HEK293 (cell line): ENCODE data around the gene PARD3.

Experiments
- CTCF ChIA-PET: fragments of 350-600 bp; formaldehyde crosslinking; extraction: SDS; loops from one replicate; lab custom pipeline; 2021; ENCODE audit warnings: antibody characterized with exemption; lab: Yijun Ruan, JAX
- POLR2A ChIA-PET: fragments of 300-600 bp; formaldehyde crosslinking; extraction: SDS; loops from one replicate; lab custom pipeline; 2020; ENCODE audit warnings: antibody characterized with exemption, inconsistent platforms; lab: Yijun Ruan, JAX
- H3K27ac ChIP-seq: fragments of 200-500 bp; sonication (Bioruptor generic); 2 replicates; pipeline ENCODE4 v1.5.1; 2014; ENCODE audit warnings: low read depth, low read length, control low read depth, inconsistent platforms; ENCODE audit errors: extremely low read depth
- H3K36me3 ChIP-seq, 2 experiments: fragments of 200-500 bp in 1 of 2; sonication (Bioruptor generic) in 1 of 2; 1 replicate in 1 of 2; 2 replicates in 1 of 2; pipeline ENCODE4 v1.5.1; 2014 to 2017; ENCODE audit warnings: inconsistent platforms in 2 of 2, low read length in 2 of 2; ENCODE audit not compliant: control insufficient read depth in 2 of 2, insufficient read depth in 1 of 2
- H3K4me1 ChIP-seq: fragments of 200-500 bp; sonication (Bioruptor generic); 2 replicates; pipeline ENCODE4 v1.5.1; 2014; ENCODE audit warnings: mild to moderate bottlenecking, low read length, inconsistent platforms; ENCODE audit not compliant: control insufficient read depth, insufficient read depth
- H3K4me3 ChIP-seq: 2 replicates; pipeline ENCODE4 v1.5.1; 2011; ENCODE audit warnings: low read depth, mild to moderate bottlenecking, control low read depth, low read length, moderate library complexity
- H3K9me3 ChIP-seq: fragments of 200-500 bp; sonication (Bioruptor generic); 2 replicates; pipeline ENCODE4 v1.5.1; 2014; ENCODE audit warnings: low read depth, low read length, inconsistent platforms; ENCODE audit not compliant: control insufficient read depth, insufficient read depth
- ATF2 ChIP-seq: fragments of 450-650 bp; formaldehyde crosslinking; IDR thresholded peaks from 2 replicates; pipeline ENCODE4 v1.5.1; 2016; ENCODE audit warnings: missing biosample characterization, missing genetic modification characterization, low read depth
- GLI2 ChIP-seq: fragments of 450-650 bp; formaldehyde crosslinking; IDR thresholded peaks from 2 replicates; pipeline ENCODE4; 2017; ENCODE audit warnings: missing biosample characterization, missing genetic modification characterization, low read depth, borderline replicate concordance
- KLF1 ChIP-seq: fragments of 450-650 bp; formaldehyde crosslinking; IDR thresholded peaks from 2 replicates; pipeline ENCODE4 v1.5.1; 2016; ENCODE audit warnings: missing biosample characterization, missing genetic modification characterization
- KLF8 ChIP-seq: fragments of 450-650 bp; formaldehyde crosslinking; IDR thresholded peaks from 2 replicates; pipeline ENCODE4 v1.5.1; 2016; ENCODE audit warnings: missing biosample characterization, missing genetic modification characterization
- OVOL3 ChIP-seq: fragments of 450-650 bp; formaldehyde crosslinking; IDR thresholded peaks from 2 replicates; pipeline ENCODE4 v1.5.1; 2016; ENCODE audit warnings: missing biosample characterization, missing genetic modification characterization
- SCRT2 ChIP-seq: fragments of 450-650 bp; formaldehyde crosslinking; IDR thresholded peaks from 2 replicates; pipeline ENCODE4 v1.5.1; 2016; ENCODE audit warnings: missing biosample characterization, missing genetic modification characterization
- SP7 ChIP-seq: fragments of 450-650 bp; formaldehyde crosslinking; IDR thresholded peaks from 2 replicates; pipeline ENCODE4 v1.5.1; 2016; ENCODE audit warnings: missing biosample characterization, missing genetic modification characterization
- TSHZ1 ChIP-seq: fragments of 450-650 bp; formaldehyde crosslinking; IDR thresholded peaks from 2 replicates; pipeline ENCODE4 v1.5.1; 2016; ENCODE audit warnings: missing biosample characterization, missing genetic modification characterization, borderline replicate concordance
- YY2 ChIP-seq: fragments of 450-650 bp; formaldehyde crosslinking; IDR thresholded peaks from 2 replicates; pipeline ENCODE4 v1.5.1; 2016; ENCODE audit warnings: missing biosample characterization, missing genetic modification characterization
- ZBTB26 ChIP-seq: fragments of 450-650 bp; formaldehyde crosslinking; optimal IDR thresholded peaks from 2 replicates; pipeline ENCODE3; 2016; ENCODE audit warnings: missing biosample characterization, mild to moderate bottlenecking, missing genetic modification characterization
- ZEB2 ChIP-seq: fragments of 450-650 bp; formaldehyde crosslinking; IDR thresholded peaks from 2 replicates; pipeline ENCODE4 v1.5.1; 2016; ENCODE audit warnings: missing biosample characterization, missing genetic modification characterization
- ZNF16 ChIP-seq: fragments of 450-650 bp; formaldehyde crosslinking; IDR thresholded peaks from 2 replicates; pipeline ENCODE4 v1.5.1; 2016; ENCODE audit warnings: low read depth, missing biosample characterization, missing genetic modification characterization
- ZNF175 ChIP-seq: fragments of 450-650 bp; formaldehyde crosslinking; IDR thresholded peaks from 2 replicates; pipeline ENCODE4 v1.5.1; 2016; ENCODE audit warnings: missing biosample characterization, missing genetic modification characterization
- ZNF366 ChIP-seq: fragments of 450-650 bp; formaldehyde crosslinking; conservative IDR thresholded peaks from 2 replicates; pipeline ENCODE4 v1.5.1; 2016; ENCODE audit warnings: missing biosample characterization, missing genetic modification characterization
- ZNF394 ChIP-seq: fragments of 450-650 bp; formaldehyde crosslinking; IDR thresholded peaks from 2 replicates; pipeline ENCODE4 v1.5.1; 2016; ENCODE audit warnings: missing biosample characterization, missing genetic modification characterization, mild to moderate bottlenecking, moderate library complexity, borderline replicate concordance
- ZNF621 ChIP-seq: fragments of 450-650 bp; formaldehyde crosslinking; IDR thresholded peaks from 2 replicates; pipeline ENCODE4 v1.5.1; 2017; ENCODE audit warnings: missing biosample characterization, missing genetic modification characterization
- ZNF670 ChIP-seq: fragments of 450-650 bp; formaldehyde crosslinking; IDR thresholded peaks from 2 replicates; pipeline ENCODE4 v1.5.1; 2016; ENCODE audit warnings: missing biosample characterization, missing genetic modification characterization, low read depth
- ZNF701 ChIP-seq: fragments of 450-650 bp; formaldehyde crosslinking; IDR thresholded peaks from 2 replicates; pipeline ENCODE4 v1.5.1; 2016; ENCODE audit warnings: missing biosample characterization, missing genetic modification characterization
- ZNF768 ChIP-seq: fragments of 450-650 bp; formaldehyde crosslinking; IDR thresholded peaks from 2 replicates; pipeline ENCODE4 v1.5.1; 2018; ENCODE audit warnings: missing biosample characterization, mild to moderate bottlenecking, missing genetic modification characterization

The PARD3 gene

GRCh38 chr10:34249634-34250033 lies 565.5 kb downstream of the PARD3 start (continued):
- TF ChIP-seq GLI2 (tag by site-specific recombination) = no peak

- CTCF ChIA-PET = interaction anchor here (0.6 to 0.7 kb wide), 2 partner anchors 14 to 58 kb away, joined by 5 to 6 read pairs; no protein-coding TSS in a partner anchor
- peaks cover 6% of the 10 kb centered on the region; the same call in 1 of the 2 replicates for H3K4me1 ChIP-seq
- no peak overlapping the region for H3K27ac ChIP-seq
- no peaks in the 10 kb centered on the region for H3K36me3 ChIP-seq
- TF ChIP-seq ZNF175 = no peak
- TF ChIP-seq KLF1 (tag by site-specific recombination) = no peak
- H3K4me3 ChIP-seq = no peak overlapping the region
- no peaks in the 10 kb centered on the region for H3K9me3 ChIP-seq
- POLR2A ChIA-PET = no interaction called here
Measured at GRCh38 chr10:34247560-34247959, 567.5 kb downstream of the PARD3 start.

GRCh38 chr10:34244756-34245484 lies 570.2 kb downstream of the PARD3 start:
- ChIA-PET POLR2A (no interaction called here), CTCF (no interaction called here)
- H3K36me3 ChIP-seq = no peaks in the 10 kb centered on the region
- peaks cover 6% of the 10 kb centered on the region; the same call in 1 of the 2 replicates for H3K4me1 ChIP-seq
- TF ChIP-seq SP7 (tag by site-specific recombination) = no peak
- no peak overlapping the region for H3K27ac ChIP-seq
- no peaks in the 10 kb centered on the region for H3K9me3 ChIP-seq
- no peak overlapping the region for H3K4me3 ChIP-seq

- ChIA-PET POLR2A (no interaction called here), CTCF (interaction anchor here (0.6 to 1.3 kb wide), 2 partner anchors 9 to 392 kb away, joined by 3 to 4 read pairs; no protein-coding TSS in a partner anchor)
- Histone ChIP-seq H3K27ac (no peak overlapping the region), H3K4me1 (no peaks in the 10 kb centered on the region), H3K9me3 (no peaks in the 10 kb centered on the region), H3K36me3 (no peaks in the 10 kb centered on the region), H3K4me3 (no peak overlapping the region)
- TF ChIP-seq ATF2 (tag by site-specific recombination) = no peak
- TF ChIP-seq ZNF621 (tag by site-specific recombination) = no peak
- no peak for TF ChIP-seq ZNF670 (tag by site-specific recombination)
- no peak for TF ChIP-seq OVOL3
- no peak for TF ChIP-seq ZNF701 (tag by site-specific recombination)
- no peak for TF ChIP-seq KLF8 (tag by site-specific recombination)
- no peak for TF ChIP-seq ZNF768 (tag by site-specific recombination)
- no peak for TF ChIP-seq ZNF16 (tag by site-specific recombination)
- TF ChIP-seq ZBTB26 = no peak
- no peak for TF ChIP-seq ZNF394 (tag by site-specific recombination)
- no peak for TF ChIP-seq YY2 (tag by site-specific recombination)
- TF ChIP-seq ZNF175 = no peak
- TF ChIP-seq ZEB2 = no peak
- TF ChIP-seq SCRT2 (tag by site-specific recombination) = no peak
- TF ChIP-seq ZNF366 = no peak
- TF ChIP-seq TSHZ1 = no peak
- TF ChIP-seq, all 188 proteins: peak for 0
Measured at GRCh38 chr10:34241226-34242000, 573.7 kb downstream of the PARD3 start.
